Non-pigmented ciliary epithelial cell (primary cell): Measurements from ENCODE around the gene DHX35.
A peak's percentile ranks its signal among the peaks of the same experiment; 100 is the strongest.
"Not testable (repeated sequence)": the region's sequence is repeated elsewhere in the genome, so short reads cannot be mapped to it uniquely, and the experiment has no call there.

Experiments
- DNase-seq: peaks from one replicate; pipeline ENCODE4 v3.0.0-alpha.2; 2010; ENCODE audit warnings: low read depth

DHX35 gene

DNA sequence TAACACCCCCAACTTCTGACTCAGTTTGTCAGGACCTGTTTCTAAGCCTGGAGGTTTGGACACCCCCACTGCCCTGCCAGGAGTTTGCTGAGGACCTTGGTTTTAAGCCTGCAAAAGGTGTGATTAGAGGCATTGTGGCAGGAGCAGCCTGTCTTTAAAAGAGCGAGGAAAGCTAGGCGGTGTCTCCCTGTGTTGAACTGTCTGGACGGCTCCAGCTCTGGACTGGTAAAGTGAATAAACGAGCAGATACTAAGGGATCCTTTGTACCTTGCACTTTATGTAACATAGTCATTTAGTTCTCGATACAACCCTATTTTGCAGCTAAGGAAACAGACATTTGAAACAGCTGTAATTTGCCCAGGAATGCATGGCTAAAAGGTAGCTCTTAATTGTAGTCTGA is 21.5 kb upstream of the DHX35 start:
- DNase-seq: no peak

DNA sequence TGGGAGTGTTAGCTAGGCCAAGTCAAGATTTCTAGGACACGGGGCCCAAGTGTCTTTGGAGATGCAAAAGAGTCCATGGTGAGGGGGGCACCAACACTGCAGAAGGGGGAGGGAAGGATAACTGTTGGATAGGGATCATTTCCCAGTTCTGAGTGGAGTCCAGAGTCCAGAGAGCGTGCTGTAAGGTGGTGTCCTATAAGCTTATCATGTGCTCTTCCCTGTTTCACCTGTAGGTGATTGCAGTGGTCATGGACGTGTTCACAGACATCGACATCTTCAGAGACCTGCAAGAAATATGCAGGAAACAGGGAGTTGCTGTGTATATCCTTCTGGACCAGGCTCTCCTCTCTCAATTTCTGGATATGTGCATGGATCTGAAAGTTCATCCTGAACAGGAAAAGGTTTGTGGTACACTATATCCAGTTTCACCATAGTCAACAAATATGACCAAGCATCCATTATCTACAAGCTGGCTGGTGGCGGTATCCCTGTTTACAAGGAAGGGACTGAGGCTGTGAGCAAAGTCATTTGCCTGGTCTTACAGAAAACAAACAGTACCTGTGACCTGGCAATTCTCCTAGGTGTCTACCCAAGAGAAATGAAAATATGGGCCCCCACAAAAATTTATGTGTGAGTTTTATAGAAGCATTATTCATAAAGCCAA is 20.3 kb upstream of the DHX35 start:
- no peak for DNase-seq

DNA sequence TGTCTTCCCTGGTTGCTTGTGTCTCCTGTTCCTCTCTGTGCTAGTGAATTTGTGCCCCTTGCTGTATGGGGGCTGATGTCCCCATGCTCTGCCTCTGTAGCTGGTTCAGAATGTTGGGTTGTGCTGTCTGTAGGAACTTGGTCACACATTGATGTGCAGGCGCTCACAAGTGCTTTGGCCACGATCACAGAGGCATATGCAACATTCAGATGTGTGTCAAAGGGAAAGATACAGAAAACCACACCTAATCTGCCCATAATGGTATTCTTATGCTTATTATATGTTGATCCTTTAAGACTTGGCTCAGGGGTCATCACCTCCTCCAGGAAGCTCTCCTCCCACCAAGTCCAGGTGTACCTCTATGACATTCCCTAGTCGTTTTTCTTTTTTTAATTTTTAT is 17.1 kb upstream of the DHX35 start:
- DNase-seq: no peak

DNA sequence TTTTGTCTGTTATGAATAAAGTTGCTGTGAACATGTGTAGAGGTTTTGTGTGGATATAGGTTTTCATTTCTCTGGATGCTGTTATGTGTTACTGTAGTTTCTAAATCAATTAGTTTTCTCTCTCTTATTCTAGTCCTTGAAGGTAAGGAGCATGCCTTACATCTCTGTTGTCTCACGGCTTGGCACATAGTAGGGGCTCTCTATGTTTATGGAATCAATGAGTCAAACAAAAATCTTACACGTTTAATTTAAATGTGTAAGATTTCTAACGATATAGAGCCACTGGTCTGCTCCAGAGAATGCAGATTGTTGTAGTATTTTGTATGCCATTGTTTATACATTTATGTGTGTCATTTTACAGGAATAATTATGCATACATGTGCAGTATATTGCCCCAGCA is 15.3 kb upstream of the DHX35 start:
- no peak for DNase-seq

DNA sequence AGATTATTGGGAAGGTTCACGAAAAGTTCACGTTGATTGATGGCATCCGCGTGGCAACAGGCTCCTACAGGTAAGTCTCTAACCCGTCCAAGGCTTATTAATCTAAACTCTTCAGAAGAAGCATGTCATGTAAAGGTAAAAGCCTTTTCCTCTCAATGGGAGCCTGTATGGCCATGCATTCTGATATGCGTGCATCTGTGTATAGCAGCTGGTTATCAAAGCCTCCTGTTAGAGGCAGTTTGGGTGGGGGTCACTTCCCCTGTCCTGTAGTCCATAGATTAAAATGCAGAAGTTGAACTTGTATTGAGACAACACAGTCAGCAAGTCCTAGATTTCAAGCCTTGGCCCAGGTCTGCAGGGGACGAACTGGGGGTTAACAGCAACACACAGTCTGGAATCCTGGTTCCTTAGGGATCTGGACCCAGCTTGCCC is 14.2 kb upstream of the DHX35 start:
- no peak for DNase-seq

DNA sequence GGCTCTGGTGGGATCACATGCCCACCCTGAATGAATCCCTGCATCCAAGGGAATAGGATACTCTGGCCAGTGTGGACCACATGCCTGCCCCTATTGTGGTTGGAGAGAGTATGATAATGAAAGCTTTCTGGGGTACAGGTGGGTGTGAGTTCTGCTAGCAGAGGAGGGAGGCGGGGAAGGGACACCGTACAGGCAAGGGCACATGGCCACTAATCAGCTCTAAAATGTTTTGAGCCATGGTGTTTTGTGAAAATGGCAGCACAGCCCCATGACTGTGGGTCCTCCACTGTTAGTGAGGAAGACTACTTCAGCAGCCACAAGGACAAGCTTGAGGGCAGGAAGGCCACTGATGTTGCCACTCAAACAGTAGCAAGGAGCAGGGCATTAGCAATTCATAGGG is 11.9 kb upstream of the DHX35 start:
- no peak for DNase-seq

DNA sequence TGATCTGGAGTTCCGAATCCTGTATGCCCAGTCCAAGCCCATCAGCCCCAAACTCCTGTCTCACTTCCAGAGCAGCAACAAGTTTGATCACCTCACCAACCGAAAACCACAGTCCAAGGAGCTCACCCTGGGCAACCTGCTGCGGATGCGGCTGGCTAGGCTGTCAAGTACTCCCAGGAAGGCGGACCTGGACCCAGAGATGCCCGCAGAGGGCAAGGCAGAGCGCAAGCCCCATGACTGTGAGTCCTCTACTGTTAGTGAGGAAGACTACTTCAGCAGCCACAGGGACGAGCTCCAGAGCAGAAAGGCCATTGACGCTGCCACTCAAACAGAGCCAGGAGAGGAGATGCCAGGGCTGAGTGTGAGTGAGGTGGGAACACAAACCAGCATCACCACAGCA is 10.5 kb upstream of the DHX35 start:
- no peak for DNase-seq

DNA sequence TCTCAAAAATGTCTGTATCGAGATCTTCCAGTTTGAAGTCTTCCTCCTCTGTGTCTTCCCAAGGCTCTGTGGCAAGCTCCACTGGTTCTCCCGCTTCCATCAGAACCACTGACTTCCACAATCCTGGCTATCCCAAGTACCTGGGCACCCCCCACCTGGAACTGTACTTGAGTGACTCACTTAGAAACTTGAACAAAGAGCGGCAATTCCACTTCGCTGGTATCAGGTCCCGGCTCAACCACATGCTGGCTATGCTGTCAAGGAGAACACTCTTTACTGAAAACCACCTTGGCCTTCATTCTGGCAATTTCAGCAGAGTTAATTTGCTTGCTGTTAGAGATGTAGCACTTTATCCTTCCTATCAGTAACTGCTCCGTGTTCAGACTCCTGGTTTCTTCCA is 10.0 kb upstream of the DHX35 start:
- no peak for DNase-seq

DNA sequence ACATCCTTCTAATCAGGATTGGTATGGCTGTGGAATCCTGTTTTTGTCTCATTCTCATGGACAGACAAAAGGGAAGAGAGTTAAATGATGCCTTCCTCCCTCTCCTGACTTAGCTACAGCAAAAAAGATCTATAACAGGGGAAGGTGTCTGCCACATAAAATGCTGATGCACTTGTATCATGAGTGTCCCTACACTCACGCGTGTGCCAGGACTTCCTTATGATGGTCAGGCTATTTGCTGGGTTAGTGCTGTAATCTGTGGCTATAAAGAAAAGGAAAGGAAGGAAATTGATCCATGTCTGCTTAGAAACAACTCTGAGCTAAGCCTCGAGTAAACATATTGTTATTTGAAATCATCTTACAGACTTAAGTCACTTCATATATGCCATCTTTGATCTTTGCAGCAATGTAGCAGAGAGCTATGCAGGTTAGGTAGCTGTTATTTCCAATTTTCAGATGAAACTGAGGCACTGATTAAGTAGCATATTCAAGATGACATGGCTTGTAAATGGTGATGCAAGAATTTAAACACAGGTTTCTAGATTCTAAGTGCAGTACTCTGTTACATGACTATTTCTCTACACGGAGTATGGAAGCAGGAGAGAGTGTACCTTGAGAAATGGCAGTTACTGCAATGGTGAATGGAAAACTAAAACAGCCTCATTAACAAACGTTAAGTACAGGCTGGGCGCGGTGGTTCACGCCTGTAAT is 8.4 kb upstream of the DHX35 start:
- DNase-seq: no peak

DNA sequence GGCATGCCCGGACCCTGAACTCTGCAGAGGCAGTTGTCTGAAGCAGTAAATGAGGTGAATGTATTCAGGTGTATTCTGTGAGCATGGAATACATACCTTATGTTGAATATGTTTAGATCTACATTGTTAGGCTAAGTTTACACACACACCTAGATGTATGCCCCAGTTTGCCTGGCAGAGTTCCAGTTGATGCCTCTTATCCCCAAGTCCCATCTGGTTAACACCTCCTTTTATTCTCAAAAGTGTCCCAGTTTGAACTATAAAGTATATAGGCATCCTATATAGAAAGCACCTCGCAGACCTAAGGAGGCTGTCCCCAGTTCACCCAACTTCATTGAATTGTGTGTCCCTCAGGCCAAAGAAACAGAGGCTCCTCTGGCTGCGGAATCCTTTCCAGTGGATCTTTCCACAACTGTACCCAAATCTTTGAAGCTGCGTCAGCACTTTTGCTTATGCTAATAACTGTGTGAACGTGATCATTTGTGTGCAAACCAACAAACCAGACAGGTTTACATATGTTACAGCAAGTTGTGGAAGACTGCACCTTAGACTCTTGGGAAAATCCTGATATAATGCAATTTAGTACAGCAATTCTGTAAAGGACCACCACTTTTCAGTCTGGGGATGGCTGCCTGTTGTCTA is 4.8 kb upstream of the DHX35 start:
- no peak for DNase-seq

DNA sequence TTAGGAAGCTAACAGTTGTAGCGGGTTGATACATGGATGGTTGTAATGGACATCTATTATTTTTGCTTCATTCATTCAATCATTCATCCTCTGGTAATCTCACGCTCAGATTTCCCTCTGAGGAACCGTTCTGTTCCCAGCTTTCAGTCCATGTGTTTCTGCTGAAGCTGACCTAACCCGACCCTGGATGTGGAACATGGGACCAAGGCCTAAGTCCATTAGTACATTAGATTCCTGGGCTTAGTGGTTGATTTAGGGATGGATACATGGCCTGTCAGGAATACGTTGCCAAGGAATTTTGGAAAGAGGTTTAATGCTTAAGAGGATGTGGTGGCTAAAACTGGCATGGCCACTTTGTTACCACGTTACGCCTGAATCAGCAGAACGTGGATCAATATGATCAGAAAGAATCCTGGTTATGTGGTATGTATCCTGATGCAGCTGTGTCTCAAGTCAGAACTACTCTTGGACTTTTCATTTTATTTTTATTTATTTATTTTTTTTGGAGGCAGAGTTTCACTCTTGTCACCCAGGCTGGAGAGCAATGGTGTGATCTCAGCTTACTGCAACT is 4.1 kb upstream of the DHX35 start:
- DNase-seq: no peak

DNA sequence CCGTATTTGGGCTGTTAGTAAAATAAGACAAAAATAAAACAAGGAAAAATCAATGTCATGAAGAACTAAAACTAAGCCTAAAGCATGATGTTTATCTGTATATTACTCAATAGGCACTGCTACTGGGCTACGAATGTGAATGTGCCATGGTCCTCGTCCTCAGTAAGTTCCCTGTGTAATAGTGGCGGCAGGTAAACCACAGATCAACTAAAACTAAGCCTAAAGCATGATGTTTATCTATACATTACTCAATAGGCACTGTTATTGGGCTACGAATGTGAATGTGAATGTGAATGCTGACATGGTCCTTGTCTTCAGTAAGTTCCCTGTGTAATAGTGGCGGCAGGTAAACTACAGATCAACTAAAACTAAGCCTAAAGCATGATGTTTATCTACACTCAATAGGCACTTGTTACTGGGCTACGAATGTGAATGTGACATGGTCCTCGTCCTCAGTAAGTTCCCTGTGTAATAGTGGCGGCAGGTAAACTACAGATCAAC is 1.9 kb upstream of the DHX35 start:
- DNase-seq: not testable (repeated sequence)

DNA sequence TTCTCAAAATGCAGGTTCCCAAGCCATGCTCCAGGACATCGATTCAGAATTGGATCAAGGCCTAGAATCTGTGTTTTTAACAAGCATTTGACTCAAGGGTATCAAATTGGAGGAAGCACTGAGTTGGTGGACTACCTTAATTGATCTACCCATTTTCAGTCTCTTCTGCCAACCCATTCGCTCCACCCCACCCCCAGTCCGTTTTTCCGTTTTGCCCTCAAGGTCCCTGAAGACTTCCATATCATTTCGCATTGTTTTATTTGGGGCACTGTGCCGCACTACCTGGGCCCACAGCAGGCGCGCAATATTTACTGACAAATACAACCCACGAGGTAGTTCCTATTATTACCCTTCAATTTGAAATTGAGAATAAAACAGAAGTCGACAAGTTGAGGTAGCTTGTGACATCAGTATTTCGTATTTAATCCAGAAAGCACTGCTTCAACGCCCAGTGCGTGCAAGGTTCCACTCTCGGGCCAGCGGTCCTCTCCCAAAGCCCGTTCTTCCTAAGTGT is 557 bp upstream of the DHX35 start:
- DNase-seq: no peak

DNA sequence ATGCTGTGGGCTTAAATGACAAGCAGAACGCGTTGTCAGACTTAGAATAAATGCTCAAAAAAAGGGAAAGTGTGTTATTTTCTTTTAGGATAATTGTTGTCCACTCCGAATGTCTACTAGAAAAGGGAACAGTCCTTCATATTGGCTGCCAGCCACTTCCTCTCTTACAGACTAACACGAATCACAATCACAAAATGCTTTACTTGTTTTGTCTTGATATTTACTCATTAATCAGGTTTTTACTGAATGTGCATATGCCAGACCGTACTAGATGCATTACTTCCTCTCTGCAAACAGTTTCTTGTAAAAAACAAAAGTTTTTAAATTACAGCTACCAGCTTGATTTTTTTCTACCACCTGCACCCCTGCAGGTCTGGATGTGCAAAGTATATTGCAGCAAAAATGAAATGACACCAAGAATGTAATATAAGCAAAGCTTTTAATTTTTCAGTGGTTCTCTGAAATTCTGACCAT is 821 bp downstream of the DHX35 start:
- DNase-seq: no peak

DNA sequence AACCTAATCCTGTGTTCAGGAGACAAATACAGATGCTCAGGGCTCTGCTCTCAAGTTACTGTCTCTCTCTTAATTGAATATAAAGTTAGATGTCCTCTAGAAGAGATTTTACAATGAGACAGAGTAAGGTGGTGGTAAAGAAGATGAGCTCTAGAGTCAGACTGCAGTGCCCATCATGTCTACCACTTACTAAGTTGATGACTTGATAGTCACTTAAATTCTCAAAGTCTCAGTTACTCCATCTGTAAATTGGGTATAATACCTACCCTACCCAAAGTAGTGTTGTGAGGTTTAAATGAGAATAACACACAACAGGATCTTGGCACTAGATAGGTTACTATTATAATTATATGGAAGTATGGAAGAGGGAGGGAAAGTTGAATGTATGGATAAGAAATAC is 1.6 kb downstream of the DHX35 start:
- no peak for DNase-seq

DNA sequence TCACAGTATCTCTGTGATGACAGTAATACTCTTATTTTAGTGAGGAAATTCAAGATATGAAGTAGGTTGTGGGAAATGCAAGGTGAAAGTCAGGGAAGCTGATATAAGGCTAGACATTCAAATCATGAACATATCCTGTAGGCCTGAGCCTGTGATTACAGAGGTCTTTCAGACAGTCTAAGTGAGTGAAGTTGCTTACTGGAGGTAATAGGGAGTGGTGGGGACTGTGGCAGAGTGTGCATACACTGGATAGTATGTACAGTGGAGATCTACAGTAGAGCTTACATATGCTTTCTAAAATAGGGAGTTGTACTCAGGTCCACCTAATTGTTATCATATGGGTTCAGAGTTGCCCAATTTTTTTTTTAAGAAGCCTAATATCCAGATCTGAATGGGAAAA is 3.1 kb downstream of the DHX35 start:
- DNase-seq: no peak

DNA sequence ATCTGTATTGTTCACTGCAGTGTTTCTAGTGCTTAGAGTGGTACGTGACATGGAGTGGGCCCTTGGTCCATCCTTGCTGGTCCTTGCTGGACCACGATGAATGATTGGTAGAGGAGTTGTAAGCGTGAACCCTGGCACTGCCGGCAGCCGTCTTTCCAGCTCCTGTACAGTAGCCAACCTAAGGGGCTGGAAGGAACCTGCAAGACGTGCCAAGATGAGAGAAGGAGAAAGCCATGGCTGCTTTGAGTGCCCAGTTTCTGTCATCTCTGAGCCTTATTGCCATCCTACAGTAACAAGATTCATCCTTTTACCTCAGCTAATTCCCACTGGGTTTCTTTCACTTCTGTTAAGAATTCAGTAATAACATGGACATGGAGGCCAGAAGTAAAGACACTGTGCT is 5.9 kb downstream of the DHX35 start:
- DNase-seq: no peak

DNA sequence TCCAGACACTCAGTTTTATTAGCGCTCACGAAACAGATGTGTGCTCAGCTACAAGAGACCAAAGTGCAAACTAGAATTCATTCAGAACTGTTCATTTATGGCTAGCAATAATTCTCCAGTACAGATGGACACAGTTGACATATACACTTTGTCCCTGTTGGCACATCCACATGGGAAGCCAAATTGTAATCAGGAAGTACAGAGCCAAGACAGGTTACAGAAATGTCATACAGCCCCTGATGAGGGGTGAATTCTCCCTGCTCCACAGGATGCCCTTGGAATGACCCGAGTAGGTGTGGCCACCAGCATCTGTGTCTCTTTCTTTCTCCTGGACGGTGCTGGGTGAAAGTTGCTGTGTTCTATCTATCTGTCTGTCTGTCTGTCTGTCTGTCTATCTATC is 7.6 kb downstream of the DHX35 start:
- no peak for DNase-seq

DNA sequence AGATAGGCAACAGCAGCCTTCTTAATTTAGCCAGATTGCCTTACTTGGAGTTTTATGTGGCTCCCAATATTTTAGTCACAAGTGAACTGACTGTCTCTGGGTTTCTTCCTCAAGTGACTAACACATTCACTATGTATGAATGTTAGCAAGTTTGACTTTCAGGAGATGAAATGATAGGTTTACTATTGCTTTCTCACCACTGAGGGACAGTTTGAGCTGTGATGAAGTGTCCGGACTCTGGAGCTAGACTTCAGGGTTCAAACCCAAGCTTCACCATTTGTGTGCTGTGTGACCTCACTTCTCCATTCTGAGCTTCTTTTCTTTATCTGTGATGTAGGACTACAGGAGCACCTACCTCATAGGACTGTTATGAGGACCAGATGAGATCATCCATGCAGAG is 8.2 kb downstream of the DHX35 start:
- peak; percentile 65 for DNase-seq

DNA sequence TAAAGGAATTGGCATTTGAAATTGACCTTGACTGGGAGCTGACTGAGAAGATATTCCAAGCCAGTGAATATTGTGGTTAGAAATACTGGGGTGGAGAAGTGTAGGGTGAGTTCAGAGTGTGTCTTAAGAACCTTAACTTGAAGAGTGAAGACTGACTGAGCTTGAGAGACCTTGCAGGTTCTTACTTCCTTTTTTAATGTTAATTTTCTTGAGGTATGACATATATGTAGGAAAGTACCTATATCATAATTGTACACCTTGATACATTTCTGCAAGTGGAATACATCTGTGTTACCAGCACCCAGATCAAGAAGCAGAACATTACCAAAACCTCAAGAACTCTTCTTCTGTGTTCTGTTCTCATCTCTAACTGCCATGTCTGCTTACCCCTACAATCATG is 11.0 kb downstream of the DHX35 start:
- DNase-seq: no peak

DNA sequence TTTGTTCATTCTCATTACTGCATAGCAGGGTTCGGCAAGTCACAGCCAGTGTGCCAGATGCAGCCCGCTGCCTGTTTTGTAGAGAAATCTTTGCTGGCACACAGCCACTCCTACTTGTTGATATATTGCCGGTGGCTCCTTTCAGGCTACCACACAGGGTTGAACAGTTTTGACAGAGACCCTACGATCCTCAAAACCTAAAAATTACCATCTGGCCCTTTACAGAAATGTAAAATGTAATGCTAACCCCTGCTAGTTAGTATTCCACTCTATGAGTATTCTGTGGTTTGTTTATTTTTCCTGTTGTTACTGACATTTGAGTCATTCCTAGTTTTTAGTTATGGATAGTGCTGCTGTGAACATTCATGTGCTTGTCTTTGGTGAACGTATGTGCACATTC is 11.5 kb downstream of the DHX35 start:
- no peak for DNase-seq

DNA sequence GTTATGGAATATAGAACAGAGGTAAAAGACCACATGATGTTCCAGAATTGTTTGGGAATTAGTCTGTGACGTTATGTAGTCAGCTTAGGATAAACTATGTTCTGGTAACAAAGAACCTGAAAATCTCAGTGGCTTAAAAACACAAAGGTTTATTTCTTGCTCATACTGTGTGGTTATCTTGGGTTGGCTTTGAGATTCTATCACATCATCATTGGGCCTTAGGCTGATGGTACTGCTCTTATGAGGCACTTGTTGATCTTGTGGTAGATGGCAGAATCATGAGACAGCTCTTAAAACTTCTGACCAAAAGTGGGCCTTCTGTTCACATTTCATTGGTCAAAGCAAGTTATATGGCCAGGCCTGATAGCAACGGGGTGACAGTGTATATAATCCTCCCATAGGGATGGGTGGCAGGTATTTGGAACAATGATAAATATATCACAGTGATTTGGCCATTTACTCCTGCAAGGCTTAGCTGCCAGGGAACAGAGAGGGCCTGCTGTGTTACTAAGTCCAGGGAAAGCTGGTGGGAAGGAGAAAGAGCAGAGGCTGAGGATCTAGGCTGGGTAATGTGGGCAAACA is 13.5 kb downstream of the DHX35 start:
- no peak for DNase-seq
